GM20431 (cell line): Measurements from ENCODE around the gene RNASE8.

Source experiments
- in situ Hi-C: fragments of 300-500 bp; cut with MseI, MboI; formaldehyde crosslinking; loops from one replicate; pipeline ENCODE4 v1.15.0; 2020; ENCODE audit warnings: low sequenced_read_pairs; ENCODE audit not compliant: unreplicated experiment

RNASE8 gene

GRCh38 chr14:21070610-21071224 lies 13.1 kb downstream of the RNASE8 start:
- in situ Hi-C loops = no loop called here

GRCh38 chr14:21071225-21072030 lies 13.8 kb downstream of the RNASE8 start:
- in situ Hi-C loops = no loop called here

- in situ Hi-C loops = no loop called here
Measured at GRCh38 chr14:21072031-21072473, 14.4 kb downstream of the RNASE8 start.

- in situ Hi-C loops = no loop called here
Measured at GRCh38 chr14:21072781-21073339, 15.2 kb downstream of the RNASE8 start.

GRCh38 chr14:21073921-21074320 lies 16.3 kb downstream of the RNASE8 start:
- in situ Hi-C loops = no loop called here

- in situ Hi-C loops = no loop called here
Measured at GRCh38 chr14:21074398-21075272, 17.0 kb downstream of the RNASE8 start.

GRCh38 chr14:21075719-21076437 lies 18.3 kb downstream of the RNASE8 start:
- in situ Hi-C loops = no loop called here

- in situ Hi-C loops = no loop called here
Measured at GRCh38 chr14:21077672-21078071, 20.1 kb downstream of the RNASE8 start.

GRCh38 chr14:21078287-21078686 lies 20.7 kb downstream of the RNASE8 start:
- in situ Hi-C loops = no loop called here

GRCh38 chr14:21078726-21079125 lies 21.1 kb downstream of the RNASE8 start:
- in situ Hi-C loops = no loop called here

GRCh38 chr14:21081521-21082142 lies 24.0 kb downstream of the RNASE8 start:
- in situ Hi-C loops = no loop called here

GRCh38 chr14:21083565-21084325 lies 26.1 kb downstream of the RNASE8 start:
- in situ Hi-C loops = no loop called here

- in situ Hi-C loops = no loop called here
Measured at GRCh38 chr14:21084396-21084795, 26.8 kb downstream of the RNASE8 start.

- in situ Hi-C loops = no loop called here
Measured at GRCh38 chr14:21084998-21085853, 27.6 kb downstream of the RNASE8 start.

GRCh38 chr14:21086908-21087293 lies 29.3 kb downstream of the RNASE8 start:
- in situ Hi-C loops = no loop called here

- in situ Hi-C loops = no loop called here
Measured at GRCh38 chr14:21087294-21088091, 29.9 kb downstream of the RNASE8 start.

GRCh38 chr14:21088687-21089086 lies 31.1 kb downstream of the RNASE8 start:
- in situ Hi-C loops = no loop called here
